GM12865 (cell line): ENCODE results near the gene CST4.

Source experiments
- DNase-seq: peaks from one replicate; pipeline ENCODE4 v3.0.0; 2010; ENCODE audit warnings: low read depth
- H3K4me3 ChIP-seq: 2 replicates; pipeline ENCODE4 v1.5.1; 2011; ENCODE audit warnings: mild to moderate bottlenecking, low read depth, low read length, control low read depth
- TF ChIP-seq, protein P1 (sequence below): IDR thresholded peaks from 2 replicates; pipeline ENCODE4 v1.5.1; 2011; ENCODE audit warnings: low read length, control low read depth, low read depth, inconsistent platforms; ENCODE audit not compliant: insufficient read depth; ENCODE audit errors: missing control alignments

The CST4 gene

DNA sequence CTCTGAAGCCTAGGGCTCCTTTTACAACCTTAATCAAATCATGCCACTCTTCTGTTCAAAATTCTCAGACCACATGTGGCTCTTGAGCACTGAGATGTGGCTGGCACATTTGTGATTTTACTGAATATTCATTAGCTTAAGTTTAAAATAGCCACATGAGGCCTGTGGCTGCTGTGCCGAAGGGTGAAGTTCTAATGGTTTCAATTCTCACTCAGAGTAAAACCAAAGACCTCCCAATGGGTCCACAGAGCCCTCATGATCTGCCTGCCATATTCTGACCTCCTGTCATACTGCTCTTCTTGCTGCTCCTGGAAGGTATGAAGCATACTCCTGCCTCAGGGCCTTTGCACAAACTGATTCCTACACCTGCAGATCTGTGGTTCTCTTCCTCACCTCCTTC is 43.3 kb downstream of the CST4 start:
- TF ChIP-seq, protein P1, sequence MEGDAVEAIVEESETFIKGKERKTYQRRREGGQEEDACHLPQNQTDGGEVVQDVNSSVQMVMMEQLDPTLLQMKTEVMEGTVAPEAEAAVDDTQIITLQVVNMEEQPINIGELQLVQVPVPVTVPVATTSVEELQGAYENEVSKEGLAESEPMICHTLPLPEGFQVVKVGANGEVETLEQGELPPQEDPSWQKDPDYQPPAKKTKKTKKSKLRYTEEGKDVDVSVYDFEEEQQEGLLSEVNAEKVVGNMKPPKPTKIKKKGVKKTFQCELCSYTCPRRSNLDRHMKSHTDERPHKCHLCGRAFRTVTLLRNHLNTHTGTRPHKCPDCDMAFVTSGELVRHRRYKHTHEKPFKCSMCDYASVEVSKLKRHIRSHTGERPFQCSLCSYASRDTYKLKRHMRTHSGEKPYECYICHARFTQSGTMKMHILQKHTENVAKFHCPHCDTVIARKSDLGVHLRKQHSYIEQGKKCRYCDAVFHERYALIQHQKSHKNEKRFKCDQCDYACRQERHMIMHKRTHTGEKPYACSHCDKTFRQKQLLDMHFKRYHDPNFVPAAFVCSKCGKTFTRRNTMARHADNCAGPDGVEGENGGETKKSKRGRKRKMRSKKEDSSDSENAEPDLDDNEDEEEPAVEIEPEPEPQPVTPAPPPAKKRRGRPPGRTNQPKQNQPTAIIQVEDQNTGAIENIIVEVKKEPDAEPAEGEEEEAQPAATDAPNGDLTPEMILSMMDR = no peak
- H3K4me3 ChIP-seq = no peak overlapping the region
- peak; percentile 49 for DNase-seq

DNA sequence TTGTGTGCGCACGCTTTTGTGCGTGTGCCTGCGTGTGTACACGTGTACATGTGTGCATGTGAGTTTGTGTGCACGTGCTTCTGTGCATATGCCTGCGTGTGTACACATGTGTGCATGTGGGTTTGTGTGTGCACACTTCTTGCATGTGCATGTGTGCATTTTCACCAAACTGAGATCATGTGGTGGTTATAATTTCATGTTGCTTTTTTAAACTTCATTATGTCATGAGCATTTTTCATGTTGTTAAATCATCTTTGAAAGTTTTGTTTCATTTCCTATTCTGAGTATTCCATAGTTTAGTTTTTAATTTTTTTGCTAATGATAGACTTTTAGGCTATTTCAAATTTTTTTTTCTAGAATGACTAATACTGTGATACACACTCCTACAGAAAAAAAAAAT is 44.7 kb downstream of the CST4 start:
- DNase-seq = no peak
- TF ChIP-seq, protein P1 = no peak

DNA sequence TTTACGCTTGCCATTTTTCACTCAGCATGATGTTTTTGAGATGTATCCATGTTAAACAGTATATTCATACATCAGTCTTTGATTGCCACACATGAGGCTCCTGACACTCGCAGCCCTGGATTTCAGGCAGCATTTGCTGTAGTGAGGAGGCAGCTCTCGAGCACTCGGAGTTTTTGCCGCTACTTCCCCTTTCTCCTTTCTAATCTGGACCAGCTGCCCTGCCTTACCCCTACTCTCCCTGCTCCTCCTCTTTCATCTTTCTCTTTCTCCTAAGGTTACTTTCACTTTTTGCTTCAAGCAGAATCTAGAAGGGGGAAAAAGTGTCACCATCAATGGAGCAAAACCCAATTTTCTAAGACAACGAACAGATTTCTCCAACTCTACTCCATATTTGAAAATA is 45.2 kb downstream of the CST4 start:
- TF ChIP-seq, protein P1 = no peak
- no peak overlapping the region for H3K4me3 ChIP-seq
- DNase-seq = peak; percentile 22

More for the DNA sequence above, 44.7 kb downstream of the CST4 start:
- H3K4me3 ChIP-seq = no peak overlapping the region

DNA sequence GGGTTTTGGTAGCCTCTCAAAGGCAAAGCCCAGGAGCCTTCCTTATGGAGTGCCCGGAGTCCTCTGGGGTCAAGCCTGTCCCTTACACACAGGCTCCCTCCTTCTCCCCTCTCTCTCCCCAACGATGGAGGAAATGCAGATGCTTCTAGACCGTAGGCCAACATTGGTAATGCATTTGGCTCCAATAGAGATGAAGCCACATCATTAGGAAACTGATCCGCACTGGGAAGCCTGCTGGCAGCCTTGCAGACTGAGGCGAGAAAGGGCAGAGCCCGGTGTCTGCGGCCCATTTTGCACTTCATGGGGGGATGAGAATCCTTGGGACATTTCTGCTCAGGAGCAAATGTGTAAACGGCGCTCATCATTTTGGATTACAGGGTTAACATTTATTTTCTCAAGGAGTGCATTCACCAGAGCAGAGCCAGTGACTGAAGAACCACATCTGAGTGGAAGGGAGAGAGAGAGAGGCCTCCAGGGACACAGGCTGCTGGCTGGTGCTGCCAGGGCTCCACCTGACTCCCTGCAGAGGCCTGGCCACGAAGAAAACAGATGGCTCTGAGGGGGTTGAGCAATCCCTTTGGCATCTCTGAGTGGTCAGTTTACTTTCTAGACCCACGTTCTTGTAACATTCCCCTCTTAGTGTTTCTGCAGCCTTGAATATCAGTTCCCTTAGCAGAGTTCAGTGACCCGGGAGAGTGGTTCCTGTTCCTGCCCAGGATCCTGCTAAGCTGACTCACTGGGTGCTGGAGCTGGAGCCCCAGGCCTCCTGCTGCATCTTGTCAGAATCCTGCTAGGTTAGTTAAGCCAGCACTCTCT is 46.7 kb downstream of the CST4 start:
- no peak for DNase-seq
- H3K4me3 ChIP-seq = no peak overlapping the region
- TF ChIP-seq, protein P1 = no peak

DNA sequence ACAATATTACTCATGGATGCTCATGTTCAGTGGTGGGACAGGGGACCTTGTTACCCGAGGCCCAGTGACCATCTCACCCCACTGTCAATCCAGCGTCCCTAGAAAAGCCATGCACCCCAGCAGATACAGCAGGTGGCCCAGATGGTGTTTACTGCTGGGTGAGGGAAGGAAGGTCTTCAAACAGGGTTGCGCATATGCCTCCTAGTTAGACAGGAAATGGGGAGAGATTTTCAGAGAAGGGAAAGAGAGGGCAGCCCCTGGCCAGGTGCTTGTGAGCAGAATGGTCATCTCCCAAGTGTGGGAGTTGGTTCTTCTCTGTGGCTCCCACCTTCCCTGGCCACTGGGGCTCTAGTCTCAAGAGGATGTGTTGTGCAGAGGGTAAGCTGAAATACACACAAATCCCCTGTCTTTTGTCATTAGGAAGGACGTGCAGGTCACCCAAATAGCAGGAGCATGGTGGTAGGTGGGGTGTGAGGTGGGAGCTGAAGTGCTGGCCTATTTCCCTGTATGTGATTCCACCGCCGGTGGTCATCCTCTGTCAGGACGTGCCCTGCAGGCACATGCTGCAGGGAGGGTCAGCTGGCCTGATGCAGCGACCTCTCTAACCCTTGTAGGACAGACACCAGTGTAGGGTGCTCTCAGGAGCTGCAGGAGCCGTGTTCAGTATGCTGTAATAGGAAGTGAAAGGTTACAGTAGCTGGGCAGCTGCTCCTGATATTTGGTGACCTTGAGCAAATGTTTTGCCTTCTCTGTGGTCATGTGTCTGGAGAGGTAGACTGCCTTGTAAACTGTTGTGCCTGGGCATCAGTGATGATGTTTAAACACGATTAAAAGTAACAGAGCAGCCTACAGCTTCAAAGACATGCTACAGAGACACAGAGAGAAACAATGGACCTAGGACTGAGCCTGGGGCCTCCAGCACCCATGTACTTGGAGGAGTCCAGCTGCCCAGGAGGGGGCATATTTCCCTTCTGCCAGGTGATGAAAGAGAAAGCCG is 47.9 kb downstream of the CST4 start:
- DNase-seq = peak; percentile 25
- TF ChIP-seq, protein P1 = no peak

DNA sequence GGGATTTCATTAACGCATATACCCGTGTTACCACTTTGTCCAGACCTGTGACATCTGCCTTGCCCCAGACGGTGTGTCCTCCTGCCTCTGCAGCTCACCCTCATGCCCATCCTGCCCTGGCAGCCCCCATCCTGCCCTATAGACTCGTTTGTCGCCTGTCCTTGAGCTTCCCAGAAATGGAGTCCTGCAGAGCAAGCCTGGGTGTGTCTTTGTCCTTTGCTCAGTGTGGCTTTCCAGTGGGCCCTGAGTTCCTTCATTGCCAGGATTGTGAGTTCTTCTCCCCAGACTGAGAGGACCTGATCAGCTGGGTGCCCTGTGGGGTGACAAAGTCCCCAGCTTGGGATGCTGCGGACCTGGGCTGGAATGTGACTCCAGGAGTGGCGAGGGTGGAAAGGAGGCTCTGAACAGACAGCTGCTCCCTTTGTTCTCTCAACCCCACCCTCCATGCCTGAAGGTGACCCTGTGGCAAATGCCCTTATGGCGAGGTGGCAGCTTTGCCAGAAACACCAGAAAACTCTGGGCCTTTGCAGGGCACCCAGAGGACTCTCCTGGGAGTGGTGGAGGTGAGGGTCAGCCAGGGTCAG is 48.7 kb downstream of the CST4 start:
- TF ChIP-seq, protein P1 = no peak
- DNase-seq = no peak

More for the DNA sequence above, 47.9 kb downstream of the CST4 start:
- no peak overlapping the region for H3K4me3 ChIP-seq

More for the DNA sequence above, 48.7 kb downstream of the CST4 start:
- H3K4me3 ChIP-seq = no peak overlapping the region
